ENCODE results near the gene DGKH.
A peak's percentile ranks its signal among the peaks of the same experiment; 100 is the strongest.

The DGKH gene

GRCh38 chr13:42035905-42036521 lies 12.4 kb upstream of the DGKH start:
- H3K9me3 Mint-ChIP-seq = peaks cover 5% of the 10 kb centered on the region
- no peaks in the 10 kb centered on the region for H3K36me3 Mint-ChIP-seq (ENCODE audit: low read depth)
- H3K4me3 Mint-ChIP-seq = no peak overlapping the region
- H3K27ac Mint-ChIP-seq = no peak overlapping the region
- peaks cover 40% of the 10 kb centered on the region for H3K27me3 Mint-ChIP-seq (ENCODE audit: low read depth)
- H3K4me1 Mint-ChIP-seq (ENCODE audit: low read depth) = peaks cover 7% of the 10 kb centered on the region

- Mint-ChIP-seq H3K4me1 (ENCODE audit: low read depth) (peaks cover 8% of the 10 kb centered on the region), H3K27me3 (ENCODE audit: low read depth) (peaks cover 43% of the 10 kb centered on the region), H3K9me3 (peaks cover 5% of the 10 kb centered on the region), H3K27ac (no peak overlapping the region), H3K4me3 (no peak overlapping the region), H3K36me3 (ENCODE audit: low read depth) (no peaks in the 10 kb centered on the region)
Measured at GRCh38 chr13:42036711-42037110, 11.7 kb upstream of the DGKH start.

- Mint-ChIP-seq H3K9me3 (peaks cover 5% of the 10 kb centered on the region), H3K27me3 (ENCODE audit: low read depth) (peaks cover 52% of the 10 kb centered on the region), H3K4me3 (peak overlapping the region; percentile 86), H3K27ac (no peak overlapping the region), H3K36me3 (ENCODE audit: low read depth) (no peaks in the 10 kb centered on the region), H3K4me1 (ENCODE audit: low read depth) (peaks cover 11% of the 10 kb centered on the region)
Measured at GRCh38 chr13:42038661-42039456, 9.6 kb upstream of the DGKH start.

DNA sequence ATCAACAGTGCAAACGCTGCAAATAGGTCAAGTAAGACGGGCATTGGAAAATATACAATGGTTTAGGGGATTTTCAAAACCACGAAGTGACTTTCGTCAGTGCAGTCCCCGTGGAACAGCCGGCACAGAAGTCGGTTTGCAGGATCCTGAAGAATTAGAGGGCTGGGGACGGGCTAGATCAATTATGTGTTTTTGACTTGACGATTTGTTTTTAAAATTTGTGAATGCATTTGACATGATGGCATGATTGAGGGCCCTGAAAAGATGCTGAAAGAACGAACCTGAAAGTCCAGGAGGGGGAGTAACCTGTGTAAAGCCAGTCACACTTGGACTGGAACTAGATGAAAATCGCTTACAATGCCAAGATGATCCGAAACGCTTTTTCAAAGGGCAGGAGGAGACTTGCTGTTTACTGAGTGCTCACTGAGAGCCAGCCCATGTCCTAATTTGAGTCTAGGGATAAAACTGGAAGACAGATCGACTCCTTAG lies 8.9 kb upstream of the DGKH start:
- peaks cover 5% of the 10 kb centered on the region for H3K9me3 Mint-ChIP-seq

DNA sequence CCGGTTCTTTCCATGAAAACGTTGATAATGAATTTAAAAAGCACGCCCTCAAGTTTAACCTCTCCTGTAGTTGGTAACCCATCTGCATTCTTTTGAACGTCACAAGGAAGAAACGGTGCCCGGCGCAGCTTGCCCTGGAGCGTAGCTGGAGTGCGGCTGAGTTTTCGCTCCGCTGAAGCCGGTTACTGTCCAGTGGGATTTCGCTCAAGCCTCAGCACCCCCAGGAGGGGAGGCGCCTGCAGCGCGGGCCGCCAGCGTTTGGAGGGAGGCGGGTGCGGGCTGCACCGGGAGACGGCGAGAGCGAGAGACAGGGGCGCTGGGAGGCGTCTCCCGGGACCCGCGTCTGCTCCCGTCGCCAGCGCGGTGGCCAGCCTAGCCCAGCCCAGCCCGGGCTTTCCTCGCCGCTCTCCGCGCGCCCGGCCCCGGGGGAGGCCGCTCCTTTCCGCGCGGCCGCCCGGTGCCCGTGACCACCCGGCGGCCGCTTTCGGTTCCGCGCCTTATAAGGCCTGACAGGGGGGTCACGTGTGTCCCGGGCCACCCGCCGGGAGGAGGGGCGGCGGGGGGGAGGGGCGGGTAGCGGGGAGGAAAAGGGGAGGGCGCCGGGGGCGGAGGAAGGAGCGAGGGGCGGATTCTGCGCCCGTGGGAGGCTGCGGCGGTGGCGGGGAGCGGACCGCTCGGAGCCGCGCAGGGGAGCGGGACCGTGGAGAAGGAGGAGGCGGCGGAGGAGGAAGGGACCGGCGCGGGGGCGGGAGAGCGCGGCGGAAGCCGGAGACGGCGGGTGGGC lies 8.3 kb upstream of the DGKH start:
- peaks cover 5% of the 10 kb centered on the region for H3K9me3 Mint-ChIP-seq

More for the DNA sequence above, 8.9 kb upstream of the DGKH start:
- peaks cover 48% of the 10 kb centered on the region for H3K27me3 Mint-ChIP-seq (ENCODE audit: low read depth)
- peak overlapping the region; percentile 86 for H3K4me3 Mint-ChIP-seq
- no peaks in the 10 kb centered on the region for H3K36me3 Mint-ChIP-seq (ENCODE audit: low read depth)
- H3K4me1 Mint-ChIP-seq (ENCODE audit: low read depth) = peaks cover 11% of the 10 kb centered on the region
- H3K27ac Mint-ChIP-seq = peak overlapping the region; percentile 78

DNA sequence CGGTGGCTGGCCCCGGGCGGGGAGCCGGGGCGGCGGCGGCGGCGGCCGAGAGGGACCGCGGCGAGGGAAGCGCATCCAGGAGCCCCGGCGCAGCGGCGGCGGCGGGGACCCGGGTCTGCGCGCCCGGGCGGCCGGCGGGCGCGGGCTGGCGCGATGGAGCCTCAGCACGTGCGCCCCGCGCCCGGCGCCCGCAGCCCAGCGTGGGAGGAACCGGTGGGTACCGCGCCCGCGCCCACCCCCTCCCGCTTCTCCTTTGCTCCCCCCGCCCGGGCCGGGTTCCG lies 7.8 kb upstream of the DGKH start:
- Mint-ChIP-seq H3K36me3 (ENCODE audit: low read depth) (no peaks in the 10 kb centered on the region), H3K4me3 (no peak overlapping the region), H3K4me1 (ENCODE audit: low read depth) (peaks cover 11% of the 10 kb centered on the region), H3K27me3 (ENCODE audit: low read depth) (peaks cover 50% of the 10 kb centered on the region), H3K9me3 (peaks cover 3% of the 10 kb centered on the region), H3K27ac (no peak overlapping the region)

More for the DNA sequence above, 8.3 kb upstream of the DGKH start:
- Mint-ChIP-seq H3K27me3 (ENCODE audit: low read depth) (peaks cover 49% of the 10 kb centered on the region), H3K27ac (peak overlapping the region; percentile 78), H3K4me3 (peak overlapping the region; percentile 86), H3K4me1 (ENCODE audit: low read depth) (peaks cover 11% of the 10 kb centered on the region), H3K36me3 (ENCODE audit: low read depth) (no peaks in the 10 kb centered on the region)

- Mint-ChIP-seq H3K4me1 (ENCODE audit: low read depth) (peaks cover 13% of the 10 kb centered on the region), H3K27ac (peak overlapping the region; percentile 74), H3K36me3 (ENCODE audit: low read depth) (no peaks in the 10 kb centered on the region), H3K4me3 (peak overlapping the region; percentile 86), H3K9me3 (no peaks in the 10 kb centered on the region), H3K27me3 (ENCODE audit: low read depth) (peaks cover 48% of the 10 kb centered on the region)
Measured at GRCh38 chr13:42041011-42041683, 7.3 kb upstream of the DGKH start.

GRCh38 chr13:42041684-42042035 lies 6.8 kb upstream of the DGKH start:
- Mint-ChIP-seq H3K4me3 (peak overlapping the region; percentile 86), H3K27ac (peak overlapping the region; percentile 74), H3K36me3 (ENCODE audit: low read depth) (no peaks in the 10 kb centered on the region), H3K27me3 (ENCODE audit: low read depth) (peaks cover 43% of the 10 kb centered on the region), H3K9me3 (no peaks in the 10 kb centered on the region), H3K4me1 (ENCODE audit: low read depth) (peaks cover 13% of the 10 kb centered on the region)

- no peak overlapping the region for H3K4me3 Mint-ChIP-seq
- H3K36me3 Mint-ChIP-seq (ENCODE audit: low read depth) = no peaks in the 10 kb centered on the region
- H3K9me3 Mint-ChIP-seq = no peaks in the 10 kb centered on the region
- H3K27ac Mint-ChIP-seq = no peak overlapping the region
- H3K4me1 Mint-ChIP-seq (ENCODE audit: low read depth) = peaks cover 18% of the 10 kb centered on the region
- peaks cover 39% of the 10 kb centered on the region for H3K27me3 Mint-ChIP-seq (ENCODE audit: low read depth)
Measured at GRCh38 chr13:42043676-42044075, 4.8 kb upstream of the DGKH start.

GRCh38 chr13:42046448-42046847 lies 2.0 kb upstream of the DGKH start:
- H3K36me3 Mint-ChIP-seq (ENCODE audit: low read depth) = peaks cover 5% of the 10 kb centered on the region
- no peak overlapping the region for H3K4me3 Mint-ChIP-seq
- H3K27me3 Mint-ChIP-seq (ENCODE audit: low read depth) = peaks cover 29% of the 10 kb centered on the region
- H3K4me1 Mint-ChIP-seq (ENCODE audit: low read depth) = peaks cover 16% of the 10 kb centered on the region
- H3K9me3 Mint-ChIP-seq = no peaks in the 10 kb centered on the region
- no peak overlapping the region for H3K27ac Mint-ChIP-seq

DNA sequence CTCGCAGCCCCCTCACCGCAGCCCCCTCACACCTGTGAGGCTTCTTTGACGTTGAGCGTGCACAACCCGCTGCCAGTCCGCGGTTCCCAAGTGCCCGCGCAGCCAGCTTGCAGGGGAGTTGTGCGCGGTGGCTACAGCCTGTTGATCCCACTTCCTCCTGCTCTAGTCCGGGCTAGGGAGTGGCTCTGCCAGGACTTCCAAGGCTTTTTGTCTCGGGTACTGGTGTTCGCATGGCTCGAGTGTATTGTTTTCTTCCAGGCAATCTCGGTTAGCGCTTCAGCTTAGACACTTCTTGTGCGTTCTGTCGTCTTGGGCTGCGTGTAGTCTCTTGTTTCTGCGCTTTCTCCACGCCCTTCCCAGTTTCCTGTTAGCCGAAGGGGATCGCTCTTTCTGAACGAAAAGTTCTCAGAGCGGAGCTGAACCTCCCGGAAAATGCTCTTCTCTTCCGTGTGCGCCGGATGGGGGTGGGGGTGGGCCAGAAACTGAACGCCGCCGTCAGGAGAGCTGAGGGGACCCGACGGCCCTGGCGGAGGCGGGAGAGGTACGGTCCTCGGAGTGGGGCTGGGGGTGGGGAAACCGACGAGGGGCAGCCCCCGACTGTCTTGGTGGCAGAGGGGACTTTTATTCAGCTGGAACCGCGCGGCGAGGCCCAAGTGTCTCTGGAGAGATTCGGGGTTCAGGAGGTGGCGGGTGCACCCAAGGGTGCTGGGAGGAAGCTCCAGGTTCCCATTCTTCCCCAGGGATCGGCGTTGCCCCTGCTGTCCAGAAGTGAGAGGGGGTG lies 697 bp upstream of the DGKH start:
- no peaks in the 10 kb centered on the region for H3K9me3 Mint-ChIP-seq
- H3K27ac Mint-ChIP-seq = peak overlapping the region; percentile 68
- H3K36me3 Mint-ChIP-seq (ENCODE audit: low read depth) = peaks cover 5% of the 10 kb centered on the region
- H3K4me1 Mint-ChIP-seq (ENCODE audit: low read depth) = peaks cover 16% of the 10 kb centered on the region
- H3K27me3 Mint-ChIP-seq (ENCODE audit: low read depth) = peaks cover 18% of the 10 kb centered on the region
- H3K4me3 Mint-ChIP-seq = peak overlapping the region; percentile 88

- Mint-ChIP-seq H3K27ac (peak overlapping the region; percentile 83), H3K9me3 (no peaks in the 10 kb centered on the region), H3K4me3 (peak overlapping the region; percentile 88), H3K27me3 (ENCODE audit: low read depth) (peaks cover 17% of the 10 kb centered on the region), H3K4me1 (ENCODE audit: low read depth) (peaks cover 16% of the 10 kb centered on the region), H3K36me3 (ENCODE audit: low read depth) (peaks cover 5% of the 10 kb centered on the region)
Measured at GRCh38 chr13:42048684-42049453, 421 bp downstream of the DGKH start.

DNA sequence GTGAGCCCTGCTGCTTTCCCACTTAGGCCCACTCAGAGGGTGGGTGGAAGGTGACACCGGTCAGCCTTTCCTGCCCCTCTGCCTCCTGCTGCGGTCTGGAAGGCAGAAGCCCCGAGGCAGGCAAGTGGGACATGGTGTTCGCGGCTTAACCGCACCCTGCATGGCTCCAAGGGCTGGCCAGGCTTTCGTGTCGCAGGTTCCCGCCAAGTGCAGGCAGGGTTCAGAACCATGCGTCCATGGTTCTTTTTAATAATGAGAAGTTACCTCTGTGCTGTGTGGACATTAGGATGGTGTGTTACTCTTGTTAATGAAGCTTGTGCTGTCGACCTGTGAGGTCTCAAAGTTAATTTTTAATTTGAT lies 986 bp downstream of the DGKH start:
- Mint-ChIP-seq H3K9me3 (no peaks in the 10 kb centered on the region), H3K4me1 (ENCODE audit: low read depth) (peaks cover 18% of the 10 kb centered on the region), H3K4me3 (peak overlapping the region; percentile 76), H3K27ac (no peak overlapping the region), H3K27me3 (ENCODE audit: low read depth) (peaks cover 17% of the 10 kb centered on the region), H3K36me3 (ENCODE audit: low read depth) (peaks cover 5% of the 10 kb centered on the region)
